ENCODE data around the gene DOCK3.

- TF ChIP-seq ESRRG (CRISPR knock-in tag; IDR thresholded peaks at IDR 0.05) (no peak), RARB (CRISPR knock-in tag; IDR thresholded peaks at IDR 0.05) (no peak), SNAI2 (CRISPR knock-in tag; IDR thresholded peaks at IDR 0.05) (no peak), BACH2 (CRISPR knock-in tag; IDR thresholded peaks at IDR 0.05; ENCODE audit: borderline replicate concordance) (no peak), ZNF8 (CRISPR knock-in tag; IDR thresholded peaks at IDR 0.05) (no peak), POU6F1 (CRISPR knock-in tag; IDR thresholded peaks at IDR 0.05; ENCODE audit: borderline replicate concordance, low read depth) (no peak), ARNTL (CRISPR knock-in tag; IDR thresholded peaks at IDR 0.05; ENCODE audit: borderline replicate concordance, low read depth) (no peak), ZFP3 (CRISPR knock-in tag; IDR thresholded peaks at IDR 0.05) (no peak)
- TF ChIP-seq, protein P1, sequence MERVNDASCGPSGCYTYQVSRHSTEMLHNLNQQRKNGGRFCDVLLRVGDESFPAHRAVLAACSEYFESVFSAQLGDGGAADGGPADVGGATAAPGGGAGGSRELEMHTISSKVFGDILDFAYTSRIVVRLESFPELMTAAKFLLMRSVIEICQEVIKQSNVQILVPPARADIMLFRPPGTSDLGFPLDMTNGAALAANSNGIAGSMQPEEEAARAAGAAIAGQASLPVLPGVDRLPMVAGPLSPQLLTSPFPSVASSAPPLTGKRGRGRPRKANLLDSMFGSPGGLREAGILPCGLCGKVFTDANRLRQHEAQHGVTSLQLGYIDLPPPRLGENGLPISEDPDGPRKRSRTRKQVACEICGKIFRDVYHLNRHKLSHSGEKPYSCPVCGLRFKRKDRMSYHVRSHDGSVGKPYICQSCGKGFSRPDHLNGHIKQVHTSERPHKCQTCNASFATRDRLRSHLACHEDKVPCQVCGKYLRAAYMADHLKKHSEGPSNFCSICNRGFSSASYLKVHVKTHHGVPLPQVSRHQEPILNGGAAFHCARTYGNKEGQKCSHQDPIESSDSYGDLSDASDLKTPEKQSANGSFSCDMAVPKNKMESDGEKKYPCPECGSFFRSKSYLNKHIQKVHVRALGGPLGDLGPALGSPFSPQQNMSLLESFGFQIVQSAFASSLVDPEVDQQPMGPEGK (CRISPR knock-in tag; IDR thresholded peaks at IDR 0.05; ENCODE audit: borderline replicate concordance): no peak
- TF ChIP-seq, protein P2, sequence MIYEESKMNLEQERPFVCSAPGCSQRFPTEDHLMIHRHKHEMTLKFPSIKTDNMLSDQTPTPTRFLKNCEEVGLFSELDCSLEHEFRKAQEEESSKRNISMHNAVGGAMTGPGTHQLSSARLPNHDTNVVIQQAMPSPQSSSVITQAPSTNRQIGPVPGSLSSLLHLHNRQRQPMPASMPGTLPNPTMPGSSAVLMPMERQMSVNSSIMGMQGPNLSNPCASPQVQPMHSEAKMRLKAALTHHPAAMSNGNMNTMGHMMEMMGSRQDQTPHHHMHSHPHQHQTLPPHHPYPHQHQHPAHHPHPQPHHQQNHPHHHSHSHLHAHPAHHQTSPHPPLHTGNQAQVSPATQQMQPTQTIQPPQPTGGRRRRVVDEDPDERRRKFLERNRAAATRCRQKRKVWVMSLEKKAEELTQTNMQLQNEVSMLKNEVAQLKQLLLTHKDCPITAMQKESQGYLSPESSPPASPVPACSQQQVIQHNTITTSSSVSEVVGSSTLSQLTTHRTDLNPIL (CRISPR knock-in tag; IDR thresholded peaks at IDR 0.05; ENCODE audit: low read depth): no peak
These were observed 719.8 kb downstream of the DOCK3 start for GRCh38 chr3:51394541-51394940.
